HEK293 (cell line): ENCODE results near the gene ACSM6.

Source experiments
- CTCF ChIA-PET: fragments of 350-600 bp; formaldehyde crosslinking; extraction: SDS; loops from one replicate; lab custom pipeline; 2021; ENCODE audit warnings: antibody characterized with exemption; lab: Yijun Ruan, JAX
- POLR2A ChIA-PET: fragments of 300-600 bp; formaldehyde crosslinking; extraction: SDS; loops from one replicate; lab custom pipeline; 2020; ENCODE audit warnings: antibody characterized with exemption, inconsistent platforms; lab: Yijun Ruan, JAX
- H3K27ac ChIP-seq: fragments of 200-500 bp; sonication (Bioruptor generic); 2 replicates; pipeline ENCODE4 v1.5.1; 2014; ENCODE audit warnings: low read depth, low read length, control low read depth, inconsistent platforms; ENCODE audit errors: extremely low read depth
- H3K36me3 ChIP-seq, 2 experiments: fragments of 200-500 bp in 1 of 2; sonication (Bioruptor generic) in 1 of 2; 1 replicate in 1 of 2; 2 replicates in 1 of 2; pipeline ENCODE4 v1.5.1; 2014 to 2017; ENCODE audit warnings: inconsistent platforms in 2 of 2, low read length in 2 of 2; ENCODE audit not compliant: control insufficient read depth in 2 of 2, insufficient read depth in 1 of 2
- H3K4me1 ChIP-seq: fragments of 200-500 bp; sonication (Bioruptor generic); 2 replicates; pipeline ENCODE4 v1.5.1; 2014; ENCODE audit warnings: mild to moderate bottlenecking, low read length, inconsistent platforms; ENCODE audit not compliant: control insufficient read depth, insufficient read depth
- H3K4me3 ChIP-seq: 2 replicates; pipeline ENCODE4 v1.5.1; 2011; ENCODE audit warnings: low read depth, mild to moderate bottlenecking, control low read depth, low read length, moderate library complexity
- H3K9me3 ChIP-seq: fragments of 200-500 bp; sonication (Bioruptor generic); 2 replicates; pipeline ENCODE4 v1.5.1; 2014; ENCODE audit warnings: low read depth, low read length, inconsistent platforms; ENCODE audit not compliant: control insufficient read depth, insufficient read depth
- OSR2 ChIP-seq: fragments of 450-650 bp; formaldehyde crosslinking; IDR thresholded peaks from 2 replicates; pipeline ENCODE4 v1.5.1; 2016; ENCODE audit warnings: missing biosample characterization, missing genetic modification characterization
- SP2 ChIP-seq: fragments of 450-650 bp; formaldehyde crosslinking; IDR thresholded peaks from 2 replicates; pipeline ENCODE4 v1.5.1; 2016; ENCODE audit warnings: missing biosample characterization, missing genetic modification characterization
- ZBTB20 ChIP-seq: fragments of 450-650 bp; formaldehyde crosslinking; IDR thresholded peaks from 2 replicates; pipeline ENCODE4 v1.5.1; 2016; ENCODE audit warnings: missing biosample characterization, missing genetic modification characterization
- ZNF600 ChIP-seq: fragments of 450-650 bp; formaldehyde crosslinking; IDR thresholded peaks from 2 replicates; pipeline ENCODE4 v1.5.1; 2016; ENCODE audit warnings: missing biosample characterization, missing genetic modification characterization
- ZNF629 ChIP-seq: fragments of 450-650 bp; formaldehyde crosslinking; IDR thresholded peaks from 2 replicates; pipeline ENCODE4 v1.5.1; 2017; ENCODE audit warnings: missing biosample characterization, missing genetic modification characterization

Gene ACSM6

GRCh38 chr10:95277201-95277570 lies 83.1 kb downstream of the ACSM6 start:
- ChIA-PET CTCF (interaction anchor here (0.6 to 0.7 kb wide), 2 partner anchors 34 to 156 kb away, joined by 3 read pairs; no protein-coding TSS in a partner anchor), POLR2A (interaction anchor here (0.9 to 1.0 kb wide), 2 partner anchors 11 to 13 kb away, joined by 3 to 4 read pairs; partner anchors contain the start of gene PDLIM1)
- TF ChIP-seq SP2, result no peak
- TF ChIP-seq ZNF629, result 0 out of 2 replicates have a peak, but pooled peaks have one; percentile 9
- 0 out of 2 replicates have a peak, but pooled peaks have one; percentile 44 for TF ChIP-seq OSR2 (tag by site-specific recombination)

GRCh38 chr10:95277614-95278013 lies 83.6 kb downstream of the ACSM6 start:
- no peaks in the 10 kb centered on the region for H3K36me3 ChIP-seq
- H3K9me3 ChIP-seq, result no peaks in the 10 kb centered on the region
- no peak overlapping the region for H3K27ac ChIP-seq
- TF ChIP-seq ZBTB20 (tag by site-specific recombination), result no peak
- TF ChIP-seq ZNF600, result peak; percentile 57; the same call in 1 of the 2 replicates
- ChIA-PET POLR2A (interaction anchor here (1.0 kb wide), 1 partner anchor 13 kb away, joined by 3 read pairs; the partner anchor contains the start of gene PDLIM1), CTCF (interaction anchor here (0.7 to 2.9 kb wide), 4 partner anchors 11 to 34 kb away, joined by 3 to 9 read pairs (median 6); no protein-coding TSS in a partner anchor)
- no peak overlapping the region for H3K4me3 ChIP-seq
- peaks cover 9% of the 10 kb centered on the region; the same call in 1 of the 2 replicates for H3K4me1 ChIP-seq

More at GRCh38 chr10:95277201-95277570, 83.1 kb downstream of the ACSM6 start:
- no peak overlapping the region for H3K27ac ChIP-seq
- H3K9me3 ChIP-seq, result no peaks in the 10 kb centered on the region
- no peak overlapping the region for H3K4me3 ChIP-seq
- no peaks in the 10 kb centered on the region for H3K36me3 ChIP-seq
- peaks cover 9% of the 10 kb centered on the region; the same call in 1 of the 2 replicates for H3K4me1 ChIP-seq
